Astrocyte of the spinal cord (primary cell): ENCODE results near the gene SLC9A9.

Experiments
- DNase-seq: peaks from one replicate; pipeline ENCODE4 v3.0.0; 2011; ENCODE audit warnings: low read depth, low spot score
- H3K4me3 ChIP-seq: 2 replicates; pipeline ENCODE4 v1.5.1; 2011; ENCODE audit warnings: low read depth, mild to moderate bottlenecking, low read length, moderate library complexity
- CTCF ChIP-seq: IDR thresholded peaks from 2 replicates; pipeline ENCODE4 v1.5.1; 2012; ENCODE audit warnings: low read depth, mild to moderate bottlenecking, low read length, inconsistent platforms
- in situ Hi-C: cut with HindIII; loops from 2 replicates; pipeline ENCODE4 v1.10.0; 2017; ENCODE audit warnings: low sequenced_read_pairs

Gene SLC9A9

GRCh38 chr3:143334231-143334630, 514.0 kb downstream of the SLC9A9 start:
- no peak for TF ChIP-seq CTCF

GRCh38 chr3:143333367-143333766, 514.9 kb downstream of the SLC9A9 start:
- in situ Hi-C loops, result no loop called here
- no peak for TF ChIP-seq CTCF
- H3K4me3 ChIP-seq, result no peak overlapping the region
- no peak for DNase-seq

More at GRCh38 chr3:143334231-143334630, 514.0 kb downstream of the SLC9A9 start:
- in situ Hi-C loops, result no loop called here
- no peak overlapping the region for H3K4me3 ChIP-seq
- DNase-seq, result no peak

- in situ Hi-C loops, result no loop called here
- no peak for TF ChIP-seq CTCF
- H3K4me3 ChIP-seq, result no peak overlapping the region
- DNase-seq, result no peak
These were observed 516.2 kb downstream of the SLC9A9 start for GRCh38 chr3:143332026-143332425.

DNA sequence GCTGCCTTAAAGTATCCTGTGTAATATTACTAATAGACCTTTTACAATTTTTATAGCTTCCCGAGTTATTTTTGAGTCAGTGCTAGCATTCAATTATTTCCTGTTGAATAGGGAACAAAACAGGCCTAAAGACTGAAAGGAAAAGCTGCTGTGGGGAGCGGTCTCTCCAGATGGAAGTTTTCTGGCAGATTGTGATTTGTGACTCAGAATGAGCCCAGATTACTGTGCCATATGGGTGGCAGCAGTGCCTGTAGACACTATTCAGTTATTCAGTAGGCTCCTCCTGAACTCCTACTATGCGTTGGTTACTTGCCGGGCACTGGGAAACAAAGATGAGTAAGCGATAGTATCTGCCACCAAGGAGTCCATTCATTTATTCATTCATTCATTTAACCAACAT, 516.9 kb downstream of the SLC9A9 start:
- no peak for DNase-seq
- H3K4me3 ChIP-seq, result no peak overlapping the region
- in situ Hi-C loops, result no loop called here
- no peak for TF ChIP-seq CTCF

- in situ Hi-C loops, result no loop called here
- no peak for TF ChIP-seq CTCF
- H3K4me3 ChIP-seq, result no peak overlapping the region
- no peak for DNase-seq
These were observed 517.9 kb downstream of the SLC9A9 start for GRCh38 chr3:143330296-143330868.

- no peak overlapping the region for H3K4me3 ChIP-seq
- DNase-seq, result peak; percentile 29
- no peak for TF ChIP-seq CTCF
- in situ Hi-C loops, result no loop called here
These were observed 518.6 kb downstream of the SLC9A9 start for GRCh38 chr3:143329567-143330211.
